Pancreas (tissue), 10 donors: ENCODE results near the gene NBEAL2. TPM values are rescaled to one million over a fixed set of nuclear protein-coding genes. Genes with fewer than 3 reads are reported as not detected.

Source experiments
- ATAC-seq, 4 donors: fragments of 200-7000 bp; cut with Tn5 transposase; one replicate each; pipeline versions ENCODE4 v1.8.0 to v1.9.1; 2020; ENCODE audit warnings: mild to moderate bottlenecking in 4 of 4, moderate library complexity in 4 of 4
- DNase-seq, 6 donors: peaks; one replicate each; pipeline ENCODE4 v3.0.0-alpha.2; 2020
- FAIRE-seq: peaks from 2 replicates; lab custom pipeline; 2012; peaks lifted over from hg19 to GRCh38; lab: Jason Lieb, UNC
- H3K27ac ChIP-seq, 4 donors: fragments of 200-600 bp; sonication (generic); 1 replicate in 3 of 4; 2 replicates in 1 of 4; pipeline versions ENCODE4 v1.5.0 to v1.8.0; 2020
- H3K27me3 ChIP-seq, 4 donors: fragments of 200-600 bp; one replicate each; pipeline ENCODE4 v1.8.0; 2021
- H3K36me3 ChIP-seq, 3 donors: fragments of 200-600 bp; sonication (generic) in 1 of 3; one replicate each; pipeline versions ENCODE4 v1.5.0 to v1.8.0; 2020 to 2021
- H3K4me1 ChIP-seq, 3 donors: fragments of 200-600 bp; one replicate each; pipeline ENCODE4 v1.8.0; 2021
- H3K4me3 ChIP-seq, 4 donors: fragments of 200-600 bp; sonication (generic) in 2 of 4; one replicate each; pipeline versions ENCODE4 v1.5.0 to v1.8.0; 2020 to 2021
- H3K9me3 ChIP-seq, 4 donors: fragments of 200-600 bp; one replicate each; pipeline ENCODE4 v1.8.0; 2021
- CTCF ChIP-seq, 4 donors: fragments of 200-600 bp; sonication (generic) in 3 of 4; IDR thresholded peaks; one replicate each; pipeline versions ENCODE4 v1.5.0 to v1.8.0; 2021; ENCODE audit warnings: antibody characterized with exemption in 4 of 4
- WGBS, 2 donors: extraction: QIAGEN DNeasy Blood & Tissue Kit; methylation state at CpG; one replicate each; pipeline ENCODE4 v1.1.7; 2013; 5-methylcytosine and 5-hydroxymethylcytosine counted together
- intact Hi-C, 3 donors: fragments of 100-400 bp; cut with DNase I; formaldehyde crosslinking; loops; one replicate each; pipeline versions ENCODE4 v1.11.1 to v1.14.2; 2022
- polyA plus RNA-seq, 2 donors: library from polyadenylated mRNA; stranded (reverse); fragments of 200-250 nt; gene quantifications; one replicate each; pipeline ENCODE4 v1.2.3, GENCODE V29; 2013
- total RNA-seq, 6 donors: library from RNA; stranded (reverse); fragmentation: NEBNext Ultra II Directional in 4 of 6; extraction: Animal tissue kit (Norgen Biotek cat#: 25700) in 4 of 6; gene quantifications; one replicate each; pipeline versions ENCODE4 v1.2.1 to v1.2.4, GENCODE V29; 2021 to 2023
- donor health status: healthy with polysubstance abuse.
- donor health status: DM: no; HTN: no; CAD: no; lungs with moderate emphysema.
- donor health status: DM: no; HTN: no; CAD: no.
- donor health status: control.
- donor health status: control.
- donor health status: Bipolar disorder and iron deficiency.
- donor health status: DM: yes; HTN: yes; CAD: no.
- donor health status: DM: no; HTN: no; CAD: no.
- donor health status: DM: no; HTN: no; CAD: no.
- donor health status: DM: yes; HTN: yes; CAD: no.

NBEAL2 gene
- total and polyA plus RNA-seq, 8 donors: 30.6 to 265 (median 46.0) TPM

GRCh38 chr3:46944191-46944590 lies 35.3 kb upstream of the NBEAL2 start:
- WGBS, 2 donors: 49 to 52% methylated on average over 8 of the region's 8 CpGs
- no peaks in the 10 kb centered on the region for H3K27me3 ChIP-seq
- no peak for TF ChIP-seq CTCF (IDR thresholded peaks at IDR 0.05)
- ATAC-seq (peak in 1 of 4 donors; percentile 3), FAIRE-seq (no peak), DNase-seq (peak in 1 of 6 donors; percentile 28)
- H3K4me3 ChIP-seq: no peak overlapping the region
- H3K27ac ChIP-seq: peak overlapping the region; percentile 91 to 97 (median 92)
- H3K36me3 ChIP-seq: peaks cover 0 to 11% (median 0%) of the 10 kb centered on the region in 3 donors
- H3K4me1 ChIP-seq: peaks cover 77 to 85% (median 78%) of the 10 kb centered on the region in 3 donors
- intact Hi-C loops: loop anchor here in 1 of 3 donors (5.0 kb wide), 1 partner anchor 38 kb away; no protein-coding TSS in a partner anchor
- no peaks in the 10 kb centered on the region for H3K9me3 ChIP-seq

- intact Hi-C loops: no loop called here
- no peaks in the 10 kb centered on the region for H3K27me3 ChIP-seq
- H3K27ac ChIP-seq: peak overlapping the region; percentile 91 to 97 (median 92)
- DNase-seq (peak in 4 of 6 donors; percentile 61 to 80 (median 70)), FAIRE-seq (no peak), ATAC-seq (peak; percentile 7 to 15 (median 12))
- peaks cover 78 to 96% (median 93%) of the 10 kb centered on the region in 3 donors for H3K4me1 ChIP-seq
- WGBS, 2 donors: 25 to 34% methylated on average over 6 of the region's 6 CpGs
- no peaks in the 10 kb centered on the region for H3K36me3 ChIP-seq
- no peaks in the 10 kb centered on the region for H3K9me3 ChIP-seq
- H3K4me3 ChIP-seq: no peak overlapping the region
- TF ChIP-seq CTCF (IDR thresholded peaks at IDR 0.05): no peak
These were observed 33.0 kb upstream of the NBEAL2 start for GRCh38 chr3:46946416-46946815.

- H3K4me1 ChIP-seq: peaks cover 72 to 90% (median 87%) of the 10 kb centered on the region in 3 donors
- FAIRE-seq: no peak
These were observed 32.5 kb upstream of the NBEAL2 start for GRCh38 chr3:46946856-46947545.

GRCh38 chr3:46947546-46947901 lies 31.9 kb upstream of the NBEAL2 start:
- no peak for TF ChIP-seq CTCF (IDR thresholded peaks at IDR 0.05)
- no peaks in the 10 kb centered on the region for H3K36me3 ChIP-seq
- WGBS, 2 donors: 41 to 54% methylated on average over 4 of the region's 4 CpGs
- no peaks in the 10 kb centered on the region for H3K9me3 ChIP-seq
- peak overlapping the region in 1 of 4 donors; percentile 0 for H3K4me3 ChIP-seq
- intact Hi-C loops: no loop called here
- FAIRE-seq (no peak), DNase-seq (no peak), ATAC-seq (no peak)
- H3K27me3 ChIP-seq: no peaks in the 10 kb centered on the region
- peak overlapping the region; percentile 91 to 97 (median 92) for H3K27ac ChIP-seq
- H3K4me1 ChIP-seq: peaks cover 67 to 85% (median 82%) of the 10 kb centered on the region in 3 donors

More at GRCh38 chr3:46946856-46947545, 32.5 kb upstream of the NBEAL2 start:
- no peak for TF ChIP-seq CTCF (IDR thresholded peaks at IDR 0.05)
- no peaks in the 10 kb centered on the region for H3K36me3 ChIP-seq
- DNase-seq (peak in 4 of 6 donors; percentile 64 to 80 (median 71)), ATAC-seq (peak; percentile 22 to 50 (median 40))
- H3K27me3 ChIP-seq: no peaks in the 10 kb centered on the region
- 9 to 12% methylated on average over 7 of the region's 7 CpGs for WGBS, 2 donors
- H3K4me3 ChIP-seq: peak overlapping the region in 1 of 4 donors; percentile 0
- H3K9me3 ChIP-seq: no peaks in the 10 kb centered on the region
- intact Hi-C loops: no loop called here
- peak overlapping the region; percentile 91 to 97 (median 92) for H3K27ac ChIP-seq
